ENCODE data around the gene EIF4E1B.
"Not testable (repeated sequence)": the region's sequence is repeated elsewhere in the genome, so short reads cannot be mapped to it uniquely, and the experiment has no call there.

The EIF4E1B gene, protein sequence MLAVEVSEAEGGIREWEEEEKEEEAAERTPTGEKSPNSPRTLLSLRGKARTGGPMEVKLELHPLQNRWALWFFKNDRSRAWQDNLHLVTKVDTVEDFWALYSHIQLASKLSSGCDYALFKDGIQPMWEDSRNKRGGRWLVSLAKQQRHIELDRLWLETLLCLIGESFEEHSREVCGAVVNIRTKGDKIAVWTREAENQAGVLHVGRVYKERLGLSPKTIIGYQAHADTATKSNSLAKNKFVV

GRCh38 chr5:176629853-176630680, at the start of gene EIF4E1B, which contains the start of gene SNCB:
Gene EIF4E1B, plus strand, starts transcription at chr5:176630675. Its CDS starts 12,113 bp downstream, at chr5:176642788.
Gene SNCB, minus strand, starts transcription at chr5:176630534. Its CDS starts 880 bp downstream, at chr5:176629654.
- no peak for DNase-seq (ENCODE audit: low spot score)

DNA sequence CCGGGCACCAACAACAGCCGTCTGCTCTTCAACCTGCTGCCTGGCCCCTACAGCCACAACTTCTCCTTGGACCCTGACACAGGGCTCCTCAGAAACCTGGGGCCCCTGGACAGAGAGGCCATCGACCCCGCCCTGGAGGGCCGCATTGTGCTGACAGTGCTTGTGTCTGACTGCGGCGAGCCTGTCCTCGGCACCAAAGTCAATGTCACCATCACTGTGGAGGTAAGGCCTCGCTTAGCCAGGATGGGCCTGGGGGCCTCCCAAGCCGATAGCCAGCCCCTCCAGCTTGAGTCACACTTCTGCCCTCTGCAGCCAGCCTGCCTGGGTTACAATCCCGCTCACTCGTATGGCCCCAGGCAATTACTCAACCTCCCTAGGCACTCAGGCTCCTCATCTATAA, 49.1 kb upstream of the EIF4E1B start:
- DNase-seq (ENCODE audit: low spot score): no peak

GRCh38 chr5:176583076-176583475, 47.4 kb upstream of the EIF4E1B start:
- no peak for DNase-seq (ENCODE audit: low spot score)

DNA sequence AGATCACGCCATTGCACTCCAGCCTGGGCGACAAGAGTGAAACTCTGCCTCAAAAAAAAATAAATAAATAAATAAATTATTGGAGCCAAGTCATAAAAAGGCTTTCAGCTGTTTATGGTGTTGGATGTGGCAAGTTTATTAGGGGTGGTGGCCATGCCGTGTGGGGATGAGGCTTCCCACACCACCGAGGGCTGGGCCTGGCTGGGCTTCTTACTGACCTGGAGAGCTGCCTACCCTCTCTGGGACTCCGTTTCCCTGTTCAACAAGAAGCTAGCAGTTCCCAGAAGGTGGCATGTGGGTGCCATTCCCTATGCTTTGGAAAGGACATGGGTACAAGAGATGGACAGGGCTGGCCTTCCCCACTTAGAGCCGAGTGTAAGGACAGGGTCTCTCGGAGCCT, 43.1 kb upstream of the EIF4E1B start:
- no peak for DNase-seq (ENCODE audit: low spot score)

GRCh38 chr5:176588297-176588696, 42.2 kb upstream of the EIF4E1B start:
- DNase-seq (ENCODE audit: low spot score): no peak

GRCh38 chr5:176589039-176589769, 41.3 kb upstream of the EIF4E1B start:
- DNase-seq (ENCODE audit: low spot score): no peak

- DNase-seq (ENCODE audit: low spot score): no peak
Measured at GRCh38 chr5:176590035-176590717, 40.3 kb upstream of the EIF4E1B start.

GRCh38 chr5:176591667-176592066, 38.8 kb upstream of the EIF4E1B start:
- DNase-seq (ENCODE audit: low spot score): not testable (repeated sequence)

DNA sequence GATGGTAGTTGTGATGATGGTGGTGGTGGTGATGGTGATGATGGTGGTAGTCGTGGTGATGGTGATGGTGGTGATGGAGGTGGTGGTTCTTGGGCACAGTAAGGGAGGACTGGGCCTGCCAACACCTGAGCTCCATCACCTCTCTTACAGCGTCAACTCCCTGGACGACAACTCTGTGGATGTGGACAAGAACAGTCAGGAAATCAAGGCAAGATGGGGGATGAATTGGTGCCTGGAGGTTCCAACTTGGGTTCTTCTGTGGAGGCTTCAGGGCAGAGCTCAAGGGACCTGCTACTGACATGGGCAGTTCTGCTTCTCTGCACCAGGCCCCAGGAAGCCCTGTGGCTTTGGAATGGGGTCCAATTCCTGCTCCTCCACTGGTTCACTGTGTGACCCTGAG, 37.9 kb upstream of the EIF4E1B start:
- no peak for DNase-seq (ENCODE audit: low spot score)

- DNase-seq (ENCODE audit: low spot score): no peak
Measured at GRCh38 chr5:176593273-176593869, 37.1 kb upstream of the EIF4E1B start.

GRCh38 chr5:176594554-176594953, 35.9 kb upstream of the EIF4E1B start:
- no peak for DNase-seq (ENCODE audit: low spot score)

DNA sequence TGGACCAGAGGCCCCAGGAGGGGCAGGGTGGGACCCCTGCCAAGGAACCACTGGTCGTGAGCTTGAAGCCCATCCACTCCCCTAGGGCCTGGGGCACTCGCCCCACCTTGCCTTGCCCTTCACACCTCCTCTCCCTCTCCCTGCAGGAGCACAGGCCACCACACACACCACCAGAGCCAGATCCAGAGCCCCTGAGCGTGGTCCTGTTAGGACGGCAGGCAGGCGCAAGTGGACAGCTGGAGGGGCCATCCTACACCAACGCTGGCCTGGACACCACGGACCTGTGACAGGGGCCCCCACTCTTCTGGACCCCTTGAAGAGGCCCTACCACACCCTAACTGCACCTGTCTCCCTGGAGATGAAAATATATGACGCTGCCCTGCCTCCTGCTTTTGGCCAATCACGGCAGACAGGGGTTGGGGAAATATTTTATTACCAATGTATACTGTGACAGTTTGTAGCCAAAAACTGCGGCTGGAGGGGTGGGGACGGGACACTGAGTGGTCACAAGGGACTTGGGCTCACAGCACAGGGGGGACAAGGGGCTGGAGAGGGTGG, 35.0 kb upstream of the EIF4E1B start:
- no peak for DNase-seq (ENCODE audit: low spot score)

GRCh38 chr5:176596069-176596644, 34.3 kb upstream of the EIF4E1B start:
- DNase-seq (ENCODE audit: low spot score): no peak

- DNase-seq (ENCODE audit: low spot score): no peak
Measured at GRCh38 chr5:176596689-176597416, 33.6 kb upstream of the EIF4E1B start.

GRCh38 chr5:176597417-176598389, 32.8 kb upstream of the EIF4E1B start:
- no peak for DNase-seq (ENCODE audit: low spot score)

- DNase-seq (ENCODE audit: low spot score): not testable (repeated sequence)
Measured at GRCh38 chr5:176599749-176600430, 30.6 kb upstream of the EIF4E1B start.

DNA sequence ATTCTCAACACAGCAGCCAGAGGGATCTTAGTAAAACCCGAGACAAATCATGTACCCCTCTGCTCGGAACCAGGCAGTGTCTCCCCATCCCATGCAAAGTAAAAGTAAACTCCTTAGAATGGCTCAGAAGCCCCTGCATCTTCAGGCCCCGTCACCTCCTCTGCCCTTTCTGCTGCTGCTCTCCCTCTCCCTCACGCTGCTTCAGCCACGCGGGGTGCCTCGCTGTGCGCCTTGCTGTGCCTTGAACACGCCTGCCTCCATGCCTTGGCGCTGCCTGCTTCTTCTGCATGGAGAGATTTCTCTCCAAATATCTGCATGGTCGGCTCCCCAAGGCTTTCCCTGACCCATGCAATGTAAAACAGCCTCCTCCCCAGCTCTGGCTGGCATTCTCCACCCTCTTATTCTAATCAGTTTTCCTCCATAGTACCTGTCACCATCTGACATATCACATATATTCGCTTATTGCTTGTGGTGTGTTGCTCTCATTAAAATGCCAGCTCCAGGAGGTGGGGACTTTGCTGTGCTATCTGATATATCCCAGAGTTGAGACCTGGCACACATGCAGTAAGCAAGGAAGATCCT, 28.5 kb upstream of the EIF4E1B start:
- DNase-seq (ENCODE audit: low spot score): no peak

DNA sequence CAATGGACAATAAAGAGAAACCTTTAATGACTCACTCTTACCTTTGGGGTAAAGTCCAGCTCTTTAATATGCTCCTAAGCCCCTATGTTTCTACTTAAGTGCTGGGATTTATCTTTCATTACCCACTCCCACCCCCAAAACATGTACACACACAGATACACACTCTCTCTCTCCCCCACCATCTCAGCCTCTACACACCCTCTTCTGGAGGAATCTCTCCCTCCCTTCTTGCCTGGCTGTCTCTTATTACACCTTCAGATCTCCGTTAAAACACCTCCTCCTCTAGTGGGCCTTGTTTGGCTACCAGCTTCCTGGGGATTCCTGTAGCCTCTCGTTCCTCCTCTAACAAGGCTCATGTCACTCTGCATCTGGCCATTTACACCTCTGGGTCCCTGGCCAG, 27.4 kb upstream of the EIF4E1B start:
- DNase-seq (ENCODE audit: low spot score): no peak

All from COLO829 (cell line).